AG08396 (cell line): Measurements from ENCODE around the gene CDK5RAP2.

Experiments used
- DNase-seq: peaks from one replicate; pipeline ENCODE4 v3.0.0; 2012; ENCODE audit warnings: low spot score, mixed read lengths

The CDK5RAP2 gene

DNA sequence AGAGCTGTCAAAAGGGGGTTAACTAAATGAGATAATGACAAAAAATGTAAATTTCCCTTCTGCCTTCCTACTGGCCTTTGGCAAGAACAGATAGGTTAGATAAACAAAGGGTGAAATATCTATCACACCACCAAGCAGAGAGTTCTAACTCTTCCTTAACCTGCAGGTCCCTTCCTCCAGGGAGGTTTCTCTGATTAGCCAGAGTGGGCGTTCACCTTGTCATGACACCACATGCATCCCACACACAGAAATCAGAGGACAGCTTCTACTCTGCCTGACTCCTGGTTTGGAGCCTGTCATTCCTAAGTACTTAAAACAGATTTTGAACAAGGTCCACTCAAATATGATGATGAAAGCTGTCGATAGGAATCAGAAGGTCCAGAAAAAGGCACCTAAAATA, 180.0 kb downstream of the CDK5RAP2 start:
- no peak for DNase-seq

DNA sequence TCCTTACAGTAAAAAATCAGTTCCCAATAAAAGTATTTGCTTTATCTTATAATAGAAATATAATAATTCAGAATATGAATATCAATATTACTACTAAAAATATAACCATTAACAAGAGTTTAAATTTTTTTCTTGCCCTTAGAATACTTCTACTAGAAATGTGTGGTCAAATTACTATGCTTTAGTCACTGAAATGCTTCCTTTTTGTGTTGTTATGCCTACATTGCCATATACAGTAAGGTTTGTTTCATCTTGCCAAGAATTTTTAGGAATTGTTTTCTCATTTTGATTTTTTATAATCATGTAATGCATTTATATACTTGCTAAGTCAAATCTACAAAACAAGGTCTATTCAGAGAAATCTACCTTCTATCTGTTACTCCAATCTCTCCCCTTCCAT, 181.7 kb downstream of the CDK5RAP2 start:
- DNase-seq = no peak

DNA sequence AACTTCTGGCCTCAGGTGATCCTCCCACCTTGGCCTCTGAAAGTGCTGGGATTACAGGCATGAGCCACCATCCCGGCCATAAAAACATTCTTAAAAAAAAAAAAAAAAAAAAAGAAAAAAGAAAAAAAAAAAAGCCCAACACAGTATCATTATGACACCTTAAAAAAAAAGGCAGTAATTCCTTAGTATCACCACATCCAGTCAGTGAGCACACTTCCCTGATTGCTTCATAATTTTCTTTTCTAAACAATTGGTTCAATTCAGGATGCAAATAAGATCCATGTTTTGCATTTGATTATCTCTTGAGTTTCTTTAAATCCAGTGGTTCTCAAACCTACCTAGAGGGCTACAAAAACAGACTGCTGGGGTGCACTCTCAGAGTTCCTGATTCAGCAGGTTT, 182.5 kb downstream of the CDK5RAP2 start:
- DNase-seq = no peak

DNA sequence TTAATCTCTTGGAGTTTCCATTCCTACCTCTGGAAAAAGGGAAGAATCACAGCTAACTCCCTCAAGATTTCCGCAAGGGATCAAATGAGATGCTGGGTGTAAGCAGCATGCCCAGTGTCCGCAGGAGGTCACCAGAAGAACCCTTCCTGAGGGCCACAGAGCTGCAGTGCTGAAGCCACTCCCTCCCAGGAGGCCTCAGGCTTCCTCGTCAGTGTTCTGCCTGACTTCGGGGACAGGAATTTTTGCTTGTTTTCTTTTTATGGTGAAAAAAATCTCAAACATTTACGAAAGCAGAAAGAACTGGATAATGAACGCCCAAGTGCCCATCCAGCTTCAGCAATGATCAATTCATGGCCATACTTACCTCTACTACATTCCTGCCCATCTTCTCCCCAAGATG, 183.0 kb downstream of the CDK5RAP2 start:
- DNase-seq = no peak

DNA sequence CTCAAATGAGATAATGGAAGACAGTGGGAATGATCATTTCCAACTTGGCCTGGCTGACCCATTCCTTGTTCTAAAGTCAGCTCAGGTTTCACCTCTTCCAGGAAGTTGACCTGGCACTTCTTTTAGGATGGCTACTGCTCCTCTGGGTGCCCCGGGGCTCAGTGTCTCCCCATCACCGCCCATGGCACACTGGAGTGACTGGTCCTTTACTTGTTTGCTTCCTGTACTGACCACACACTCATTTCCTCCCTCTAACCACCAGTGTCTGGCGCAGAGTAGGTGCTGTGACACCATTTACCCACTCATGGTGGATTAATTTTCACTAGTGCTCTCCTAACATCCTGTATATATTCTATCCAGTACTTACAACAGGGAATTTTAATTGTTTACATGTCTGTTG, 183.5 kb downstream of the CDK5RAP2 start:
- no peak for DNase-seq

DNA sequence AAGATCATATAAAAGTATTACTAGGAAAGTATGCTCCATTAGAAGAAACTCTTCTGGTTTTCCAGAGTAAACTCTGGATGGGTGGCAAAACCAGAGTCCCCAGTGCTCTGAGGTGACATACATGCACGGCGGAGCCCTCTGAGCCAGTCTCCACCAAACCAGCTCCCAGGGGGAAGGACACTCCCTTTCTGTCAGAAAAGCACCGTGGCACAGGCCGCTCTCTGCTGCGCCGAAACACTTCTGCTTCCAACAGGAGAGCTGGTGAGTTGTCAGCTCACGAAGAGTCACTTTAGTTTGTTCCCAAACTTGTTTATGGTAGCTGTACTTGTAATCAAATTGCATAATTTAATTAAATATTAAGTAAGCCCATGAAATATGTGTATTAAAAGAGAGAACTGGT, 184.6 kb downstream of the CDK5RAP2 start:
- no peak for DNase-seq

DNA sequence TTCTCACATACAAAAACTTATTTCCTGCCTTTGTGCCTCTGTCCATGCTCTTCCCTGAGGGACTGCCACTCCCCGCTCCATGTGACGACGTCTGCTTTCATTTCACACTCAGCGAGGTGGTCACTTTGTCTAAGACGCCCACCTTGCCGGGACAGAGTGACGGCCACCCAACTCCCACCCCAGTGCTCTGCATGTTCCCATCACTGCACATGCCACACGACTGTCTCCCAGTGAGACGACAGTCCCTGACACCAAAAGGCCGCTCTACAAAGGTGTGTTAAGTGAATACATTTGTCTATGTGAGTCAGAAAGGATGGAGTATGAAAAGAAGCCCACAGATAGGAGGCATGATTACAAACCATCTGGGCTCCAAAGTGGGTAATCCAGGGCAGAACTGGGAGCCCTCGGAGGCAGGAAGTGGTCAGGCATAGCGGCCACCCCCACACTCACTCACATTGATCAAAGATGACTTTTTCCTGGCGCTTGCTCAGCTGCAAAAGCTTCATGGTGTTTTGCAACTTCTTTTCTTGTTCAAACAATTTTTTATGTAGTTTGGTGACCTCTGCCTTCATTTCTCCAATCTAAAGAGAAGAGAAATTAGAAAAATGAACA, 185.8 kb downstream of the CDK5RAP2 start:
- DNase-seq = peak; percentile 83

DNA sequence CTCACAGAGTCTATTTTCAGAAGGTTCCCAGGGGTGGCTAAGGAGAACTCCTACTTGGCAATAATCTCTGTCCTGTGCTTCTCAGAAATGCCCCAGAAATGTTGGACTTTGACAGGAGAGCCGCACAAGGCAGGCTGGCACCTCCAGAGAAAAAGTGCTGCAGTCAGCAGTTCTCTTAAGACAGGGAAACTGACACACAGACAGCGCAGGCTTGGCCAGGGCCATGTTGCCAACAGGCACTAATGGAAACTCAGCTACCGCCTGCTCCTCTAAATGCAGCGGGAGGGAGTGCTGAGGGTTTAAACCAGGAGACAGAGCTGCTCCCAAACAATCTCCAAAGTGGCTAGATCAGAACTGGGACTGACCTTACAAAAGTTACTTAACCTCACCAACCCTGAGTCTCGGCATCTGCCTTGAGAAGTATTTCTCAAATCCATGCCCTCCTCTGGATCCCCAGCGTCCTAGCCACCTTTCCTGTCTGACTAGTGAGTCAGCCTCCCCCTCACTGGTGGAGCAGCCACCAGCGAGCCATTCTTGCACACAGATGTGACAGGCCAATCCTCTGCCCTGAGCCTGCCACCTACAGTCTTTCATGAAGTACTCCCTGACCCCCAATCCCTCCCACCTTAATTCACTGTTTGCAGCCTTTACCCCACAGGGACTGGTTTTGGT, 186.4 kb downstream of the CDK5RAP2 start:
- DNase-seq = peak; percentile 45

DNA sequence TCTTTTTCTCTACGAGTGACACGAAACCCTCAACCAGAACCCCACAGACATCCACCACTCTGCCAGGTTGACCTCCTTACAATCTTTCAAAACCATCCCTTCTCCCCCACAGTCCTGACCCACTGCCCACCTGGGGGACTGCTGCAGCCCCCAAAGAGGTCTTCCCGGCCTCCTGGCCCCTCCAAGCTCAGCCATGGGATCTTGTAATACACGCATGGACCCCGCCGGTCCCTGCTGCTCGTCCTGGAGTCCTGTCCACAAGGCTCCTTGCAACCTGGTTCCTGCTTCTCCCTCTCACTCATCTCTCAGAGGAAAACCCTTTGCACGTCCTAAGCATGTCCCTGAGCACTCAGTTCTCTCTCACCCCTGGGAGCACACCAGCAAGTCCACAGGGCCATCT, 187.3 kb downstream of the CDK5RAP2 start:
- DNase-seq = no peak

DNA sequence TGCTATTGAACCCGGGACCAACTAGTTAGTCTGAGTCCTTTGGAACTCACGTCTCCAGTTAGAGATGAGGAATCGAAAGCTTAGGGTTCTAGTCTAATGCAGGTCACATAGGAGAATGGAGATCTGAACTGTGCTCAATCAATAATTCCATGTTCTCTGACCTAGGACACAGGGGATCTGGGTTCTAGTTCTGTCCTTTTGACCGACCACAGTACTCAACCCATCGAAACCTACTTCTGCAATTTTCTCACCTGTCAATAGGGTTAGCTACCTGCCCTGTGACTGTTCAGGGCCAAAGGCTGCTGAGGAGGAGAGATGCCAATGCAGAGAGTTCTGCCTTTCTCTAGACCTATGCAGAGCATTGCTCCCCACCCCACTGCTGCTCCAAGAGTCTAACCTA, 187.7 kb downstream of the CDK5RAP2 start:
- no peak for DNase-seq

DNA sequence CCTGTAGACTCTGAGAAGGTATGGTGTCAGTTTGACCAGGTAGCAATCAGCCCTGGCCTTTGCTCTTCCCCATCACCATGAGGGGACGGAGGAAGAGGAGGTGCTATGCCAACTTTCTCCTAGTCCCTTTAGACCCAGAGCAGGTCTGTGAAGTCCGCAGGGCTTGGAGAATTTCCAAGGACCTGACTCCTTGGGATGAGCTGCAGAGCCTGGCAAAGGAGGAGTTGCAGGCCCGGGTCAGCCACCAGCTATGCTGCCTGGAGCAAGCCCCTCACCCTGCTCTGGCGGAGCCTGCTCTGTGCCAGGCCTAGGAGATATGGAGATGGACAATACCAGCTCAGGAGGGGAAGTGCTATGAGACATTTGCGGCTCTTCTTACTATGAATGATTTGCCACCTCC, 188.3 kb downstream of the CDK5RAP2 start:
- no peak for DNase-seq

DNA sequence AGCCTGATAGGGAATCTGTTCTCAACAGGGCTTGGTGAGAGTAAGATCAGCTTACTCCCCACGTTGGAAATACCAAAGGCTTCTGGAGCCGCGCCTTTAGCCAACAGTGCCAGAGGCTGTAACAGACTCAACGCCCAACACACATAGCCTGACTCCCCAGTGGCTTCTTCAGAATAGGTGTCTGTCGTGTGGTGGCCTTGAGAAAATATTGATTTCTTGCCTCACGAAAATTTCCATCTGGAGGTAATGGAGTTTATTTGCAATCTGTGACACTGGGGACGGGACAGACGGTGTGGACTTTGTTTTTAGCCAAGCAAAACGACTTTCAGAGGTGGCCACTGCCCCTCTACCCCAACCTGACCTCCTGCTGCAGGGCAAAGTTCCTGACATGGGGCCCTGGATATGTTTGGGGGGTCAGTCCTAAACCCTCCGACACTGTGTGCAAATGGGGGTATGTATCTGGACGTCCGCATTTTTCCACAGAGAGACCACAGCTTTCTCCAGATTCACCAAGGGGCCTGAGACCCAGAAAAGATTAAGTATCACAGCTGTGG, 189.3 kb downstream of the CDK5RAP2 start:
- DNase-seq = no peak

DNA sequence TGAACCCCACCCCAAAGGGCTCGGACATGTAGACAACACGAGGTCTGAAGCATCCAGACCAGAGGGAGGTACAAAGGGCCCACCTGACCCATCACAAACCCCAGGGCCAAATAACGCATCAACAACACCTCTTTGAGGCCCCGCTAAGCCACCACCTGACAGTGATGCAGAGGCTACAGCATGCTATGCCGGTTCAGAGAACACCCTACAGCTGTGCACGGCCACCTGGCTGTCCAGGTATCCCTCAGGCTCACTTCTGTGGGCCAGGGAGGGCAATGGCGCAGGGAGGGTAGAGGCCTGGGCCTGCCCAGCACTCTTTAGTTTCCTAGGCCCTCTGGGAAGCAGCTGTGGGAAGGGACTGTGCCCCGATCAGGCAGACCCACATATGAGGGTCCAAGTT, 190.1 kb downstream of the CDK5RAP2 start:
- no peak for DNase-seq

DNA sequence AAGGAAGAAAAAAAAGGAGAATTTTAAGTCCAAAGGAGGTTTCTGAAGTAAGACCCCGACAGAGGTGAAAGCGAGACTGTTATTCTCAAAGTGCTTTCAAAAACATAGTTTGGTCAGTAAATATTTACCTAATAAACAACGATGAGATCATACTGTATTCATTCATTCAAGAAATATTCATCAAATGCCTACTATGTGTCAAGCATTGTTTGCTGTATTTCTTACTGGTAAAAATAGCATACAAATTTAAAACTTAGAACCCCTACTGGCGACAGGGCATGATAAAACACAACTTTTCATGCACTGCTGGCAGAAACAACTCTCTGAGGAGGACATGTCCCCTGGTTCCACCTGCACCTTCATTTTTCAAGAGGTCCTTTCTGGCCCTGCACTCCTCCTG, 190.7 kb downstream of the CDK5RAP2 start:
- no peak for DNase-seq

DNA sequence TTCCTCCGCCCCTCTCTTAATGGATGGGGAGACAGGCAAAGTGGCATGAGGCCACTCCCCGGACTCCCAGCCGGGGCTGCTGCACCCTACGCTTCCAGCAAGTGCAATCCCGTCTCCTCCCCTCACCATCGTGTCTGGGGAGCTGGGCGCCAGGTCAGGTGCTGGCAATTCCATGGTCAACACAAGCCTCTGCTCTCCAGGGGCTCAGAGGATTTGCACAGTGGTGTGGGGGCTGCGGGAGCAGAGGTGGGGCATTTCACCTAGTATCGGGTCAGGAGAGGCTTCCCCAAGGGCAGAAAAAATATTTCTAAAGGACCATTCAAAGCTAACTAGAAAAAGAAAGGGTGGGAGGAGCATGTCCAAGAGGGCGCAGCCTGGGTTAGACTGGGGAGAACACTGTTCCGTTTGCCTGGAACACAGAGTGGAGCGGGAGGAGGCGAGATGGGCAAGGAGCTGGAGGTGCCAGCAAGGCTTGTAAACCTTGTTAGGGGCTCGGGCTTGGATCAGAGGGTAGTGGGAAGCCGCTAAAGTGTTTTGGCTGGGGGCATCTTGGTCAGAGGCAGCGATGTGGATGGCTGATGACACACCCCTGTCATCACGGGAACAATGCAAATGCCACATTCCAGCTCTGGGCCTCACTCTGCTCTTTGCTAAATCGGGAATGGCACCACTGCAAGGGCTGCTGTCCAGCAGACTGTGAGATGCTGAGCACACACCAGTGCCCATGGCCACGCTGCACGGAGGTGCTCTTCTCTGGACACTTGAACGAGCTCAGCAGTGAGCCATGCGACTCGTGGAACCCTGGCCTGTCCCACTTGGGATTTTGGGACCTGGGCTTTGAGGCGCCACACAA, 191.7 kb downstream of the CDK5RAP2 start:
- DNase-seq = no peak

DNA sequence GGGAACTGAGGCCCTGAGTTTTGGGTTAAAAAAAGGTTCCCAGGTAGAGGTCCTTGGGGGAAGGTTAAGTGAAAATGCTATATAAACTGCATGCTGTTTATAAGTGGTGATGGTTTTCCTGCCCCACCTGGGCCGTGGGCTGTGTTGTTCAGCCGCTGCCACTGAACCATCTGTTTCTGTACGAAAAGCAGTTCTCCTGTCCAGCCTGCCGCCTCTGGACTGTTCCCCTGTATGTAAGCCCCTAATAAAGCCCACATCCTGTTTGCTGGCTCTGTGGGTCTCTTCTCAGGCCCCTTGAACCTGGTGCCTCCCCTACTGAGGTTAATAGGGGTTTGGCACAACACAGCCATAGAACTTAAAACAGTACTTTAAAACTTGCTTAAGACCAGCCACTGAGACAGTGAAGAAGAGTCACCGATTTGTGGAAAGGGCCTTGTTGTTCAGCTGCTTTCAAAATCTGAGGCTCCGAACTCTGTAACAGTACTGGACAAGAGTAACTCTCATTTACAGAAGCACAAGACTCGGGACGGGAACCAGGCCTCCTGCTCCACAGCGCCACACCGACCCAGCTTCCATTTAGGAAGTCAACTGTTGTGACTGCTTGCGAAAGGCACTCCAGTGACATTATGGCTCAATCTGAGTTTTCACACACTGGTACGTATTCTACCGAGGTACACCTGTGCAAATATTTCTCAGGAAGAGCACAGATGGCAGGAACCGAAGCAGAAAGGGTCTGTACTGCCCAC, 192.5 kb downstream of the CDK5RAP2 start:
- DNase-seq = no peak

DNA sequence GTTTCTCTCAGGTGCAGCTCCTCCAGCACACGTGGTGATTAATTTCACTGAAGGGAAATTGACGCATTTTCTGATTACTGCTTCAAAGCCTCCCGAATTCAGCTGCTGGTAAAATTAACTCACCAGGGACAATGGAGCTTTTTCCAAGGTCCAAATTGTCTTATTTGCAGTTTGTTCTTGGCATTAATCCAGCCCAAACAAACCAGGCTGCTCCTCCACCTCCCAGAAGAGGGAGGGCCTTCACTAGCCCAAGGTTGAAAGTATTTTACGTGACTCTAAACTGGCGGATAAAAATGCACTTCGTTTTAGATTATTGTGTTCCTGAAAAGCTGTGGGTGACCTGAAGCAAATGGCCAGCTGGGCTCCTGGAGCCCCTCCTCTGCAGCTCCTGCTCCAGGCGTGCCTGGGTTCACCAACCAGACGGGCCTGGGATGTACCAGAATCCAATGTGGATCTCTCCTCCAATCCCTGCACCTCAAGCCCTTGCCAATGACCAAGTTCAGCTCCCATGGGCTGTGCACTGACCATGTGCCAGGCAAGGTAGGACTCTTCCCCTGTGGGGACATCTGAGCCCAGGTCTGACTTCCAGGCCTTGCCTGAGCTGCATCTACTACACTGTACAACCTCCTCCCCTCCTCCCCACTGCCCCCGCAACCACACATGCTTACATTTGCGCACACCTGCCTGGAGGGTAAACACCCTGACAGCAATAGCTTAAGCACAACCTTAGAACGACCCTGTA, 193.4 kb downstream of the CDK5RAP2 start:
- no peak for DNase-seq

DNA sequence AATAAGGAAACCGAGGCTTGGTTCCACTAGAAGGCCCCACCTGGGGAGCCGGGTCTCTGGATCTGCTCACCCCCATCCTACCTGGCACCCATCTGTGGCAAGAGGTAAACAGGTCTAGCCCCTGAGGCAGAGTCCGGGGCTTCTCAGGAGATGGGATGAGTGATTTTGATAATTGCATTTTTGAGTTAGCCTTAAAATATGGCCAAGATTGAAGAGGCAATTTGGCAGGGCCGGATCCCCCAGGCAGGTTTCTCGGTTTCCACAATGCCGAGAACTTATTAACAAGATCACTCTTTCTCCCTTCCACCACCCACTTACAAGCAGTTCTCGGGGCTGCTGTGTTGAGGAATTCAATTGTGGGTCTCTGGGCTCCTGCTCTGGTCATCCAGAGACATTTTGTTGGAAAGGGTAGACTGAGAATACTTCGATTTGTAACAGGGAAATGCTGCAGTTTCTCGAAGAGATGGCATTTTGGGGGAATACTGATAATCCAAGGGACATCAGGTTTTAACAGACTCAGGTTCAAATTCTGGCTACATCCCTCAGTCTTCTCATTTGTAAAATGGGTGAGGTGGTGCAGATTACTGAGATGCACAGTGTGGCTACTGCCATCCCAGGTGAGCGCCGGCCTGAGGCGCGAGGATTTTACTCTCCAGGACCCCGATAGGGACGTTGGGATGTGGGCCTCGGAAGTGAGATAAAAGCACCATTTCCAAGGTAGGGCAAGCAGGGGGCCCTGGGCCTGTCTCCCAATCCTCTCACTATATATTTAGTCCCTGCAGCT, 194.2 kb downstream of the CDK5RAP2 start:
- DNase-seq = no peak

DNA sequence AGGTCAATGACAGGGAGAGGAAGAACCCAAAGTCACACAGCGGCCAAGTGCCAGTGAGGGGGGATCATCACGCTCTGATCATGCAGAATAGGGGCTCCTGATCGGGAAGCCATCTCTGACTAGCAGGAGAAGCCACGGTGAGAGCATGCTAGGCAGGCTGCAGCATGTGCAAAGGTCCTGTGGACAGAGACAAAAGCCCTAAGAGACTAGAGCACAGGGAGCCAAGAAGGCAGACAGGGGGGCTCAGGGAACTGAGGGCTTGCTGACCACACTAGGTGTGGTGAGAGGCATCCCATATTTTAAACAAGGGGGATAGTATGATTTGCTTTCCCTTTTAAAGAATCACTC, 195.1 kb downstream of the CDK5RAP2 start:
- DNase-seq = no peak

DNA sequence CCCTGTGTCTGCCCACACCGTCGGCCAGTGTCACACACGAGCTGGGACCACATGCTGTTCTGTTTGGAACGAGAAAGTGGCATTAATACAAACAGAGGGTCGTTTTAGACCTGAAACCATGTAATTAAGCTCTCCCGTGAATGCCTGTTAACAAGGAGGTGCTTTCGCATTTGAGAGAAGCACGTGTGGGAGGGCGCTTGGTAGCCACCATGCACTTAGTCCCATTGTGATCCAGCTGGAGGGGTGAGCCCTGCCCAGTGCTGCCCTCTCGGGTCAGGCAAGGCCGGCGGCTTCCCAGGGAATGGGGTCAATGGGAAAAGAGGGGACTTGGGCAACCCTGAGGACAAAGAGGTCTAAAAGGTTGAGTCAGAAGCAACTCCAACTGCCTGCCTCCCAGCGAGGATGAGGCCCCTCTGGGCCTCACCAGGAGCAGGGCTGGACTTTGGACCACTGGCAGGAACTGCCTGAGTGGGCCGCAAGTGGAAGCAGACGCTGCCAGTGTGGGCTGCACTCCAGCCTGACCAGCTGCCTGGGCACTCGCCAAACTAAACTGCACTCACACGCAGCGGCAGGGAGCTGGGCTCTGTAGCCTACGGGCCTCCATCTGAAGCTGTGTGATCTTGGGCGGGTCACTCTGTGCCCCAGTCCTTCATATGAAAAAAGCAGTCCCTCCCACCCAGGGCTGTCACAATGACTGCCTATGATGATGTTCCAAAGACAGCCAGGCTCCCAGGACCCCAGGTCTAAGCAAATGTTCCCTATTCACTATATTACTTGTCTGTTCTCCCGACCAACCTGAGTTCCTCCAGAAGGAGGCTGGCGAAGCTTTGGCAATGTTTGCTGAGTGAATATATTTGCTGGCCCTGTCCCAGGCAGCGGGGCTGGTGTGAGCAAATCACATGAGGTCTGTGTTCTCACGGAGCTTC, 195.7 kb downstream of the CDK5RAP2 start:
- peak; percentile 32 for DNase-seq
